DMS153 treated with DMSO at 0.1 percent for 48 hours (cell line): Measurements from ENCODE around the gene AUTS2.

Source experiments
- DNase-seq: peaks from one replicate; lab custom pipeline; 2025; ENCODE audit not compliant: unreplicated experiment; lab: John Stamatoyannopoulos, UW

The AUTS2 gene

DNA sequence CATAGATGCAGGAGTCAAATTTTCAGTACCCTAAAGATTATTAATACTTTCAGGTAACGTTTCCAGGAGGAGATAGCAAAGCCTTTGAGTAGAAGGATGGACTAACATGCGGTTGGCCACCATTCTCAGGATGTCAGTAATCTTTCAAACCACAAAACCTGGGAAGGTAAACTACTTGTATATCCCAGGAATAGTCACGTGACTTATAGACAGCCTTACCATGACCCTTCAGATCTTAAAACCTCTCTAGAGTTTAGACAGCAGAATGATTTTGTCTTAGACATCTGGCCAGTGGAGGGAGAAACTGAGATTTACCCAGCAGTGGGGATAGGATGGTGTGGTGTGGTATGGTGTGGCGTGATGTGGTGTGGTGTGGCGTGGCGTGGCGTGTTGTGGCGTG lies 1085.9 kb downstream of the AUTS2 start:
- no peak for DNase-seq

DNA sequence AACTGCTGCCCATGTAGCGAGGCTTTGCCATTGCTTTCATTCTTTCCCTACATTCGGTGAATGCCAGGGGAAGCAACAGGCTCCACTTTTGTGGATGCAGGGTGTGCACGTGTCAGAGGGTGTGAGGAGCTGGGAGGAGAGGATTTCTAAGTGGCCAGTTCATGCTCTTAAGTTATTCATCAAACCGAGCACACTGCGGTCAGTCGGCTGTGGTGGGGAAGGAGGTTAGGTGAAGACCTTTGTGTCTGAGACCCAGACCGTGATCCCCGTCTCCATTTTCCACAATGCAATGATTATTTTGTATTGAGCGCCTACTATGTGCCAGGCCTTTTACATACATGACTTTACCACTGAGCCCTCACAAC lies 1095.0 kb downstream of the AUTS2 start:
- DNase-seq, result no peak

DNA sequence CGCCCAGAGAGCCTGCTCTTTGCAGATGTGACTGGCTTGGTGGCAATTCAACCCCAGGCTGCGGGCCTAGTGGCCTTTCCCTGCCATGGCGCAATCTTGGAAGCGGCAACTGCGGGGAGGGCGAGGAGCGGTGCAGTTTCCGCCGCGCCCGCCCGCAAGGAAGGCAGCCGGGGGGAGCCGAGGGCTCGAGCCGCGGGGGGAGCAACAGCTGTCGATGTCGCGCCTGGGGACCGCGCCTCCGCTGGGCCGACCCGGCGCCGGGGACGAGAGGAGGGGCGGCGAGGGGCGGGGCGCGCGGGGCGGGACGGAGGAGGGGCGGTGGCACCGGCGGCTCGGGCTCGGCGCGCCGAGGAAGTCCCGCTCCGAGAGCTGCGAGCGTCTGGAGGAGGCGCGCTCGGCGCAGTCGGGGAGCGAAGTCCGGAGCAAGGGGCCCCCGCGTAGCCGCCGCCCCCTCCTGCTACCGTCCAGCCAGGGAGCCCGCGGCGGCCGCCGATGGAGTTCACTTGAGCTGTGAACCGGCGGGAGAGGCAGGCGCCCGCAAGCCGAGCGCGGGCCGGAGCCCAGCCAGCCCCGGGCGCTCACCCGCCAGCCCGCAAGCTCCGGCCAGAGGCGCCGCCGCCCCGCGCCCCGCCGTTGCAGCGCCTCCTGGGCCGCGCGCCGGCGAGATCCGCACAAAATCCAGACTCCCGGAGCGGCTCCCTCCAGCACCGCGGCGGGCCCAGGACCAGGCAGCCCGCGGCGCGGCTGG lies 1095.6 kb downstream of the AUTS2 start:
- DNase-seq, result peak; percentile 49

- no peak for DNase-seq
These were observed 1096.2 kb downstream of the AUTS2 start for GRCh38 chr7:70694434-70694970.

GRCh38 chr7:70694971-70695794 lies 1096.9 kb downstream of the AUTS2 start:
- no peak for DNase-seq

- DNase-seq, result no peak
These were observed 1097.5 kb downstream of the AUTS2 start for GRCh38 chr7:70695795-70696083.

DNA sequence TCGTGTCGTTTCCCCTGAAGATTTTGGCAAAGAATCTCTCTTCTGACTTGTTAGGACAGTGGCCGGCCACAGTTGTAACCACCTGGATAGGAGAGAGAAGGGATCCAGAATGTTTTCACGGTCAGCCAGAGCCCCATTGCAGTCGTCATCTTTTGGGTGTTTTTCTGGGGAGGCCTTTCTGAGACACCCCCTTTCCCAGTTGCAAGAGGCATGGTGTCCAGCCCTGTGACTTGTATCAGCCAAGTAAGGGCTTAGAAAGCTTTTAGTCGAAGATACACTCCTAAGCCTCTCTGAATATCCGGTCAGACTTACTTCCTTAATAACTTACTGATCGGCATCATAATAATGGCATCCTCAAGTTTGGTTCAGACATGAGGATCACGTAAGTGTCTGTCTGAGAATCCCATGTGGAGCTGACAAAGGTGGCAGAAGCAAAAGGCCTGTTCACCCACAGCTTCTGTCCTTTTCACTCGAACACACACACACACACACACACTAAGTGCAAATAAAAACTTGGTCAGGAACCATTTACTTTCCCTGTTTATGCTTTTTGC lies 1098.0 kb downstream of the AUTS2 start:
- DNase-seq, result no peak

DNA sequence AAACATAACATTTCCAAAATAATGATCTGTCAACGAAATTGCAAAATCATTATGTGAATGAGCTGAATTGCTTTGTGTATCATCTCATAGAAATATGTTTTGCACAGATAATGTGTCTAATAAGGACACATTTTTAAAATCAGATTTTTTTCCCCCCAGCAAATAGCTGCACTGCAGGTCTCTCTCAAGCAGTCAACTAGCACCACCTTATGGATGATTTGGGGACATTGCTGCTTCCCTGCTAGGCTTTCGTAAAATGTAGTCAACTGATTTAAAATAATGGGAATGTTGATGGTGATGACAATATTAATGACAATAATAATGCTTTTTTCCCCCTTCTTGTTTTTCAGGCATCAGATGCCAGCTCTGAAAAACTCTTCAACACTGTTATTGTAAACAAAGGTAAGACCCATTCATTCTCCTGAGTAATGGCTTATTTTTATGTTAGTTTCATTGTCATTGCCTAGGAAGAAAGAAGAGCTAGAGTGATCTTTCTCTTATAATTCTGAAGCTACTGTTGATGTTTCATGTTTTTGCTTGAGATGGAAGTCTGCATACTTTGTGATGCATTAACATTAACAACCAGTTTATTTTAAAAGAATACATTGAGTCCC lies 1100.1 kb downstream of the AUTS2 start:
- peak; percentile 48 for DNase-seq

- DNase-seq, result no peak
These were observed 1101.0 kb downstream of the AUTS2 start for GRCh38 chr7:70699271-70699670.

GRCh38 chr7:70700055-70700940 lies 1102.0 kb downstream of the AUTS2 start:
- DNase-seq, result no peak

GRCh38 chr7:70700941-70701425 lies 1102.7 kb downstream of the AUTS2 start:
- no peak for DNase-seq

- no peak for DNase-seq
These were observed 1103.2 kb downstream of the AUTS2 start for GRCh38 chr7:70701477-70701876.

DNA sequence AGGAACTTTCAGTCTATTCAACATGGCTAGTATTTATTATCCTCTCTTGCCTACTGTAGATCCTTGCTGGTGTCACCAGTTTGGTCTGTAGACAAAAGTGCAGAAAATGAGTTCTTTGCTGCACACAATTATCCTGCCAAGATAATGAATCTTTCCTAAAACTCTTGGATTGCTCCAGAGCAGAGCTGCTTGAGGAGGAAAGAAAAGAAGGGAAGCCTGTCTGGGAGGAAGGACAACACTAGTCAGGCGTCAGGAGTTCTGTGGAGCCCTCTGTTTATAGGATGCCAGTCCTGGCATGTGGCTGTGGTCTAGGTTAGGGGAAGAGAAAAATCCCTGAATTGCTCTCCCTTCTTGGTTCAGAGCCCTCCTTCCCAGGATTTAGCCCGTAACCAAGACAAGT lies 1103.7 kb downstream of the AUTS2 start:
- DNase-seq, result no peak

- DNase-seq, result no peak
These were observed 1105.5 kb downstream of the AUTS2 start for GRCh38 chr7:70703785-70704184.

GRCh38 chr7:70704831-70705346 lies 1106.6 kb downstream of the AUTS2 start:
- DNase-seq, result no peak

DNA sequence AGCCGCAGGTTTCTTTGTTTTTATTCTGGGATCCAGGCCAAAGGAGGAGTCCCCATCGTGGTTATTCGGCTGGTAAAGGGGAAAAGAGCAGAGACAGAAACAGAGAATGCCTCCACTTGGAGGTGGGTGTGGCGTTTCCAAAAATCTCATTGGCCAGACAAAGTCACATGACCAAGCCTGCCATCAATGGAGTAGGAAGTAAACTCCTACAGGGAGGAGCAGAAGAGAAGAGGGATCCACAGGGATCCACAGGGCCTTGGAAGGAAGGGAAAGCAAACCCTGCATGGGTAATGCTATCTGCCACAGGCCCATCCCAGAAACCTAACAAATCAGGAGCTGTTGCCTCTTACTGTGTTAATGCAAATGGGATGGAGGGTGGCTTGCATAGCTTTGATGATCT lies 1107.9 kb downstream of the AUTS2 start:
- no peak for DNase-seq

- no peak for DNase-seq
These were observed 1108.4 kb downstream of the AUTS2 start for GRCh38 chr7:70706698-70707097.

DNA sequence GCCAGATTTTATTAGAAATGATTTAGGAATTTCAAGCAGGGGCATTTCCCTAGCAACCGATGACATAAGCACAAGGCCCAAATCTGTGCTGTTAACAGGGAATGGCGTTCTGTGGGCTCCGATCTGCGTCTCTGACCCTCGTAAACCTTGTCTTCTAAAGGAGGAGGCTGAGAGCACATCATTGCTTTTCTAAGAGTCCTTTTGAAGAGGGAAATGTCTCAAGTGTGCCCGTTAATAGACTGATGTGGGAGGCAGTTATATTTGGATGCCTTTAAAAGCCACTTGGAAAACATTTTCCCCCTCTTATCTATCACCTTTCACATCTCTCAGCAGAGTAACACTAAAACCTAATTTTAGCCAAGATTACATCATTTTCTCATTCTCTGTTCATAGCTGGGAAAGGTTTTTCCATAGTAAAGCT lies 1109.6 kb downstream of the AUTS2 start:
- DNase-seq, result no peak

GRCh38 chr7:70710011-70710480 lies 1111.8 kb downstream of the AUTS2 start:
- DNase-seq, result no peak

DNA sequence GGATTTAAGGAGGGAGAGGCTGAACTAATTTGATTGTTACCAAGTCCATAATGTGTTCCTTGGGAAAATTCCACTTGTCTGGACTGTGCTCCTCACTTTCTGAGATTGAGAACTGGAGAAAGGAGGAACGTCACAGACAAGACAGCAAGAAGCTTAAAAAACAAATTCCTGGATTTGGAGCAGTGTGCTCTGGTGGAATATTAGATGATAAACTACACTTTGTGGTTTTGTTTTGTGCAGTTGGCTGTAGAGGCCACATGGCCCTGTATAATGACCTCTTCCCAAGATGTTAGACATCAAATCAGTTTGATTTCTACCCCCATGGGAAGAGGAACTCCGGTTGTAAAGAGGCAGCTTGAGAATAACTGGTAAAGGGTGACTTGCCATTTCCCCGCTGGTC lies 1112.4 kb downstream of the AUTS2 start:
- DNase-seq, result no peak
